ENCODE results near the gene SLC22A5. TPM values are rescaled to one million over a fixed set of nuclear protein-coding genes. Genes with fewer than 3 reads are reported as not detected.
"Not testable (repeated sequence)": the region's sequence is repeated elsewhere in the genome, so short reads cannot be mapped to it uniquely, and the experiment has no call there.

The SLC22A5 gene
- total RNA-seq, 2 experiments from 2014 or later = 4.0 to 4.1 TPM

GRCh38 chr5:132436936-132437335, 67.4 kb downstream of the SLC22A5 start:
- TF ChIP-seq CTCF (IDR thresholded peaks at IDR 0.05) = no peak
- ATAC-seq = no peak
- DNase-seq = no peak
- intact Hi-C loops (cut with micrococcal nuclease) = no loop called here
- H3K27me3 Mint-ChIP-seq = no peaks in the 10 kb centered on the region
- ChIA-PET CTCF (interaction anchor here (1.1 to 5.8 kb wide), 5 partner anchors 11 to 34 kb away, joined by 3 to 46 read pairs (median 11); no protein-coding TSS in a partner anchor), POLR2A (interaction anchor here (0.6 to 24.7 kb wide), 6 partner anchors 10 to 50 kb away, joined by 3 to 1131 read pairs (median 17); partner anchors contain the start of gene IRF1)
- no peaks in the 10 kb centered on the region for H3K9me3 Mint-ChIP-seq
- H3K4me3 Mint-ChIP-seq = no peak overlapping the region
- H3K27ac Mint-ChIP-seq = peak overlapping the region; percentile 88
- peaks cover 84% of the 10 kb centered on the region for H3K4me1 Mint-ChIP-seq (ENCODE audit: low read depth)
- H3K36me3 Mint-ChIP-seq (ENCODE audit: low read depth) = peaks cover 26% of the 10 kb centered on the region

- intact Hi-C loops (cut with micrococcal nuclease) = no loop called here
- H3K27ac Mint-ChIP-seq = peak overlapping the region; percentile 88
- ATAC-seq (peak; percentile 89), DNase-seq (peak; percentile 84)
- H3K4me3 Mint-ChIP-seq = peak overlapping the region; percentile 53
- no peaks in the 10 kb centered on the region for H3K9me3 Mint-ChIP-seq
- no peak for TF ChIP-seq CTCF (IDR thresholded peaks at IDR 0.05)
- peaks cover 27% of the 10 kb centered on the region for H3K36me3 Mint-ChIP-seq (ENCODE audit: low read depth)
- H3K4me1 Mint-ChIP-seq (ENCODE audit: low read depth) = peaks cover 84% of the 10 kb centered on the region
- ChIA-PET CTCF (interaction anchor here (0.9 to 5.8 kb wide), 10 partner anchors 9 to 63 kb away, joined by 3 to 46 read pairs (median 7); no protein-coding TSS in a partner anchor), POLR2A (interaction anchor here (0.7 to 24.7 kb wide), 9 partner anchors 10 to 49 kb away, joined by 3 to 1131 read pairs (median 8); partner anchors contain the start of gene IRF1)
- H3K27me3 Mint-ChIP-seq = no peaks in the 10 kb centered on the region
These were observed 68.2 kb downstream of the SLC22A5 start for GRCh38 chr5:132437604-132438266.

- peak overlapping the region; percentile 88 for H3K27ac Mint-ChIP-seq
- intact Hi-C loops (cut with micrococcal nuclease); ATAC-seq; H3K27me3 Mint-ChIP-seq; DNase-seq; H3K9me3 Mint-ChIP-seq: not testable (repeated sequence)
- ChIA-PET POLR2A (interaction anchor here (0.7 to 24.7 kb wide), 9 partner anchors 9 to 48 kb away, joined by 3 to 1131 read pairs (median 8); partner anchors contain the start of gene IRF1), CTCF (interaction anchor here (0.7 to 5.8 kb wide), 12 partner anchors 9 to 63 kb away, joined by 3 to 46 read pairs (median 6); no protein-coding TSS in a partner anchor)
- H3K4me3 Mint-ChIP-seq = peak overlapping the region; percentile 53
- H3K4me1 Mint-ChIP-seq (ENCODE audit: low read depth) = peaks cover 83% of the 10 kb centered on the region
- peaks cover 28% of the 10 kb centered on the region for H3K36me3 Mint-ChIP-seq (ENCODE audit: low read depth)
These were observed 68.7 kb downstream of the SLC22A5 start for GRCh38 chr5:132438267-132438645.

- CTCF ChIA-PET = interaction anchor here (0.7 to 5.8 kb wide), 13 partner anchors 9 to 62 kb away, joined by 3 to 46 read pairs (median 4); no protein-coding TSS in a partner anchor
These were observed 69.4 kb downstream of the SLC22A5 start for GRCh38 chr5:132438917-132439316.

More at GRCh38 chr5:132438917-132439316, 69.4 kb downstream of the SLC22A5 start:
- no peak for TF ChIP-seq CTCF (IDR thresholded peaks at IDR 0.05)
- ATAC-seq = no peak
- Mint-ChIP-seq H3K27ac (peak overlapping the region; percentile 83), H3K27me3 (no peaks in the 10 kb centered on the region), H3K4me1 (ENCODE audit: low read depth) (peaks cover 87% of the 10 kb centered on the region), H3K9me3 (no peaks in the 10 kb centered on the region), H3K4me3 (peak overlapping the region; percentile 27), H3K36me3 (ENCODE audit: low read depth) (peaks cover 30% of the 10 kb centered on the region)
- intact Hi-C loops (cut with micrococcal nuclease) = no loop called here
- DNase-seq = no peak
- POLR2A ChIA-PET = interaction anchor here (1.3 to 24.7 kb wide), 8 partner anchors 8 to 48 kb away, joined by 4 to 1131 read pairs (median 8); partner anchors contain the start of gene IRF1
